CD14-positive monocyte (primary cell): Measurements from ENCODE around the gene MAP1S. TPM values are rescaled to one million over a fixed set of nuclear protein-coding genes. Genes with fewer than 3 reads are reported as not detected.
A peak's percentile ranks its signal among the peaks of the same experiment; 100 is the strongest.

Experiments used
- DNase-seq, 3 donors: peaks; one replicate each; pipeline ENCODE4 v3.0.0-alpha.2; 2011 to 2022
- H2AFZ ChIP-seq: 2 replicates; pipeline ENCODE4 v1.6.0; 2012; ENCODE audit warnings: mild to moderate bottlenecking, low read depth, low read length, inconsistent platforms; ENCODE audit not compliant: insufficient read depth, poor library complexity, severe bottlenecking
- H3K27ac ChIP-seq, 2 donors: 1 replicate in 1 of 2; 2 replicates in 1 of 2; pipeline ENCODE4 v1.5.1; 2012 to 2013; ENCODE audit warnings: low read length in 2 of 2, control low read depth in 1 of 2, inconsistent platforms in 1 of 2, low read depth in 1 of 2, mild to moderate bottlenecking in 1 of 2
- H3K27me3 ChIP-seq, 2 donors: one replicate each; pipeline versions ENCODE4 v1.6.0 to v1.6.1; 2011 to 2013; ENCODE audit warnings: low read length in 2 of 2; ENCODE audit not compliant: control insufficient read depth in 2 of 2, insufficient read depth in 2 of 2
- H3K36me3 ChIP-seq, 2 donors: replicated peaks in 1 of 2; 1 replicate in 1 of 2; 2 replicates in 1 of 2; pipeline versions ENCODE4 v1.5.1 to v1.6.1; 2012 to 2013; ENCODE audit warnings: low read length in 2 of 2, control low read depth in 1 of 2, inconsistent platforms in 1 of 2, mild to moderate bottlenecking in 1 of 2; ENCODE audit not compliant: insufficient read depth in 2 of 2, control insufficient read depth in 1 of 2
- H3K4me1 ChIP-seq, 2 donors: 1 replicate in 1 of 2; 2 replicates in 1 of 2; pipeline versions ENCODE4 v1.5.1 to v1.6.1; 2012 to 2013; ENCODE audit warnings: low read length in 2 of 2, control low read depth in 1 of 2, inconsistent platforms in 1 of 2, mild to moderate bottlenecking in 1 of 2, moderate library complexity in 1 of 2; ENCODE audit not compliant: insufficient read depth in 2 of 2, control insufficient read depth in 1 of 2
- H3K4me2 ChIP-seq: replicated peaks from 2 replicates; pipeline ENCODE3; 2012; ENCODE audit warnings: low read length, moderate library complexity, mild to moderate bottlenecking; ENCODE audit not compliant: poor library complexity, severe bottlenecking; ENCODE audit errors: extremely low read depth
- H3K4me3 ChIP-seq, 3 experiments: fragments of 200-600 bp in 1 of 3; sonication (generic) in 1 of 3; replicated peaks in 1 of 3; 1 replicate in 2 of 3; 2 replicates in 1 of 3; pipeline ENCODE4 v1.5.1; 2011 to 2013; ENCODE audit warnings: low read length in 3 of 3, mild to moderate bottlenecking in 3 of 3, control low read depth in 2 of 3, low read depth in 2 of 3, inconsistent platforms in 1 of 3, moderate library complexity in 1 of 3
- H3K79me2 ChIP-seq: 2 replicates; pipeline ENCODE4 v1.6.0; 2012; ENCODE audit warnings: mild to moderate bottlenecking, control low read depth, inconsistent platforms, low read length, moderate library complexity; ENCODE audit not compliant: insufficient read depth
- H3K9ac ChIP-seq: 2 replicates; pipeline ENCODE4 v1.6.0; 2017; ENCODE audit warnings: low read length, mild to moderate bottlenecking; ENCODE audit not compliant: insufficient read depth, poor library complexity, severe bottlenecking
- H3K9me3 ChIP-seq, 2 donors: replicated peaks in 1 of 2; 1 replicate in 1 of 2; 2 replicates in 1 of 2; pipeline versions ENCODE4 v1.5.1 to v1.6.1; 2012 to 2013; ENCODE audit warnings: low read length in 2 of 2, control low read depth in 1 of 2; ENCODE audit not compliant: control insufficient read depth in 1 of 2, insufficient read depth in 1 of 2
- H4K20me1 ChIP-seq: 2 replicates; pipeline ENCODE4 v1.6.0; 2012; ENCODE audit warnings: mild to moderate bottlenecking, low read length, control low read depth, moderate library complexity; ENCODE audit not compliant: insufficient read depth
- H3K27ac Mint-ChIP-seq, 7 donors: one replicate each; pipeline ENCODE4 v1.8.0; 2020; ENCODE audit warnings: mild to moderate bottlenecking in 7 of 7, mixed read lengths in 7 of 7, moderate library complexity in 6 of 7, inconsistent platforms in 2 of 7
- H3K27me3 Mint-ChIP-seq, 3 donors: one replicate each; pipeline ENCODE4 v1.8.0; 2021 to 2022; ENCODE audit warnings: low read depth in 3 of 3, mild to moderate bottlenecking in 3 of 3, mixed read lengths in 3 of 3, moderate library complexity in 3 of 3, inconsistent platforms in 1 of 3
- H3K36me3 Mint-ChIP-seq, 2 donors: one replicate each; pipeline ENCODE4 v1.8.0; 2020; ENCODE audit warnings: mixed read lengths in 2 of 2, inconsistent platforms in 1 of 2, mild to moderate bottlenecking in 1 of 2
- H3K4me1 Mint-ChIP-seq: one replicate; pipeline ENCODE4 v1.8.0; 2020; ENCODE audit warnings: mild to moderate bottlenecking, mixed read lengths
- H3K4me3 Mint-ChIP-seq, 2 donors: one replicate each; pipeline ENCODE4 v1.8.0; 2020; ENCODE audit warnings: mild to moderate bottlenecking in 2 of 2, mixed read lengths in 2 of 2, moderate library complexity in 1 of 2
- H3K9me3 Mint-ChIP-seq, 7 donors: one replicate each; pipeline ENCODE4 v1.8.0; 2020 to 2022; ENCODE audit warnings: mixed read lengths in 7 of 7, mild to moderate bottlenecking in 6 of 7, moderate library complexity in 6 of 7, inconsistent platforms in 2 of 7
- WGBS: methylation state at CpG from one replicate; pipeline ENCODE4 v1.1.5; 2013; ENCODE audit warnings: missing lambda C conversion rate; ENCODE audit not compliant: insufficient coverage; 5-methylcytosine and 5-hydroxymethylcytosine counted together
- intact Hi-C, 2 donors: fragments of 100-400 bp; cut with micrococcal nuclease; formaldehyde crosslinking; loops; one replicate each; pipeline versions ENCODE4 v1.15.0 to v1.15.1; 2023
- polyA plus RNA-seq, 3 donors: library from polyadenylated mRNA; depleted of rRNA in 1 of 3; unstranded in 2 of 3; stranded (reverse) in 1 of 3; fragments of 300-500 nt in 2 of 3; fragments of >200 nt in 1 of 3; fragmentation: Illumina TruSeq in 2 of 3; gene quantifications; 1 replicate in 2 of 3; 2 replicates in 1 of 3; pipeline ENCODE4 v1.2.3, GENCODE V29; 2012 to 2021
- TF ChIP-seq, protein P1 (sequence below): fragments of 200-600 bp; IDR thresholded peaks from one replicate; pipeline ENCODE4 v1.8.0; 2022; ENCODE audit warnings: antibody characterized with exemption, mild to moderate bottlenecking

Gene MAP1S
- polyA plus RNA-seq, 3 donors: 24.5 to 28.3 (median 27.5) TPM

DNA sequence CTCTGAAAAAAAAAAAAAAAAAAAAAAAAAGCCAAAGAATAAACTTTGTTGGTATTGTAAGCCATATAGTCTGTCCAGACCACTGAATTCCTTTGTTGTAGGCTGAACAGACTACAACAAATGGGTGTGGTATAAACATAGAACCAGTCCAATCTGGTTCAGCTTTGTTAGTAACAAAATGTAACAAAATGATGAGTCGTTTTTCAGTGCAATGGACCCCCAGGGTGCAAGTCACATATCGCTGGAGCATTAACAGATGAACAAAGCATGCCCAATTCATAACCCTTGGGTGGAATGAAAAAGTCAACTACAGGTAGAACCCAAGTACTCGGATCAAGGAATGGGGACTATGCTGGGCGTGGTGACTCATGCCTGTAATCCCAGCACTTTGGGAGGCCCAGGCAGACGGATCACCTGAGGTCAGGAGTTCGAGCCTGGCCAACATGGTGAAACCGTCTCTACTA lies 18.4 kb downstream of the MAP1S start:
- Mint-ChIP-seq H3K27me3 (peaks cover 0 to 2% (median 0%) of the 10 kb centered on the region in 3 donors), H3K4me3 (no peak overlapping the region), H3K9me3 (peaks cover 0 to 4% (median 0%) of the 10 kb centered on the region in 7 donors), H3K4me1 (peaks cover 11% of the 10 kb centered on the region), H3K36me3 (peaks cover 55 to 63% of the 10 kb centered on the region in 2 donors), H3K27ac (peak overlapping the region in 2 of 7 donors; percentile 13 to 59)
- H3K27ac ChIP-seq: no peak overlapping the region
- H3K27me3 ChIP-seq: no peaks in the 10 kb centered on the region
- H2AFZ ChIP-seq: no peak overlapping the region
- H3K9me3 ChIP-seq: no peaks in the 10 kb centered on the region
- peaks cover 4% of the 10 kb centered on the region for H3K79me2 ChIP-seq
- peaks cover 0 to 9% of the 10 kb centered on the region in 2 donors for H3K4me1 ChIP-seq
- no peak overlapping the region for H3K4me2 ChIP-seq
- no peak for DNase-seq
- intact Hi-C loops: no loop called here
- WGBS: 100% methylated on average over 3 of the region's 7 CpGs
- H3K4me3 ChIP-seq: no peak overlapping the region
- TF ChIP-seq, protein P1, sequence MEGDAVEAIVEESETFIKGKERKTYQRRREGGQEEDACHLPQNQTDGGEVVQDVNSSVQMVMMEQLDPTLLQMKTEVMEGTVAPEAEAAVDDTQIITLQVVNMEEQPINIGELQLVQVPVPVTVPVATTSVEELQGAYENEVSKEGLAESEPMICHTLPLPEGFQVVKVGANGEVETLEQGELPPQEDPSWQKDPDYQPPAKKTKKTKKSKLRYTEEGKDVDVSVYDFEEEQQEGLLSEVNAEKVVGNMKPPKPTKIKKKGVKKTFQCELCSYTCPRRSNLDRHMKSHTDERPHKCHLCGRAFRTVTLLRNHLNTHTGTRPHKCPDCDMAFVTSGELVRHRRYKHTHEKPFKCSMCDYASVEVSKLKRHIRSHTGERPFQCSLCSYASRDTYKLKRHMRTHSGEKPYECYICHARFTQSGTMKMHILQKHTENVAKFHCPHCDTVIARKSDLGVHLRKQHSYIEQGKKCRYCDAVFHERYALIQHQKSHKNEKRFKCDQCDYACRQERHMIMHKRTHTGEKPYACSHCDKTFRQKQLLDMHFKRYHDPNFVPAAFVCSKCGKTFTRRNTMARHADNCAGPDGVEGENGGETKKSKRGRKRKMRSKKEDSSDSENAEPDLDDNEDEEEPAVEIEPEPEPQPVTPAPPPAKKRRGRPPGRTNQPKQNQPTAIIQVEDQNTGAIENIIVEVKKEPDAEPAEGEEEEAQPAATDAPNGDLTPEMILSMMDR: no peak
- peaks cover 29 to 55% of the 10 kb centered on the region in 2 donors for H3K36me3 ChIP-seq
- H4K20me1 ChIP-seq: peaks cover 28% of the 10 kb centered on the region
- H3K9ac ChIP-seq: no peak overlapping the region

DNA sequence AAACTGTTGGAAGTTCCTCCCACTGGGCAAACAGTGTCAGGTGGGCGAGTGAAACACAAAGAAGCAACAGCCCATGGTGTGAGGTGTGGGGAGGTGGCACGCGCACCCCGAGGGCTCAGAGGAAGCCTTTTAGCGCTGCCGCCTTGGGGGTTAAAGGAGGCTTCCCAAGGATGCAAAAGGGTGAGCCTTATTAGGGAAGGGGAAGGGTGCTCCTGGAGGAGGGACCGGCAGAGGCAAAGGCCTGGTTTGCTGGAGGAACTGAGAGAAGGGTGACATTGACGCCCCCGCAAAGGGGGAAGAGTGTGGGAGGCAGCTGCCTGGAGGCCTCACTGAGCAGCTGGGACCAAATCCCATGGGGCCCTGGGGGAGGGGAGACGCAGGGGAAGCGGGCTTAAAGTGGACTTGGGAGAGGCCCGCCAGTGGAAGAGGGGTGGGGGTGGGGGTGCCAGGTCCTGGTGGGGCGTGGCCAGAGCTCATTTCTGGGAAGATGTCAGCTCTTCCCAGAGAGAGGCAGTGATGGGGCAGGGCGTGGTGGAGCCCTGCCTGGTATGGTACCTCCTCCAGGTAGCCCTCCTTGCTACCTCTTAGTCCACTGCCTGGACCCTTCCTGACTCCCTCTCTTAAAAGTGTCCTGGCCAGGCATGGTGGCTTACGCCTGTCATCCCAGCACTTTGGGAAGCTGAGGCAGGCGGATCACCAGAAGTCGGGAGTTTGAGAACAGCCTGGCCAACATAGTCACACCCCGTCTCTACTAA lies 20.0 kb downstream of the MAP1S start:
- no peaks in the 10 kb centered on the region for H3K9me3 ChIP-seq
- Mint-ChIP-seq H3K4me3 (no peak overlapping the region), H3K27me3 (peaks cover 0 to 2% (median 0%) of the 10 kb centered on the region in 3 donors), H3K27ac (peak overlapping the region in 5 of 7 donors; percentile 30 to 63 (median 54)), H3K4me1 (peaks cover 16% of the 10 kb centered on the region), H3K36me3 (peaks cover 42 to 49% of the 10 kb centered on the region in 2 donors), H3K9me3 (peaks cover 0 to 4% (median 1%) of the 10 kb centered on the region in 7 donors)
- H3K4me2 ChIP-seq: no peak overlapping the region
- H3K9ac ChIP-seq: no peak overlapping the region
- no peaks in the 10 kb centered on the region for H3K79me2 ChIP-seq
- no peaks in the 10 kb centered on the region for H3K27me3 ChIP-seq
- peaks cover 16 to 39% of the 10 kb centered on the region in 2 donors for H3K36me3 ChIP-seq
- H4K20me1 ChIP-seq: peaks cover 12% of the 10 kb centered on the region
- 56% methylated on average over 8 of the region's 18 CpGs for WGBS
- no peak overlapping the region for H3K27ac ChIP-seq
- DNase-seq: no peak
- TF ChIP-seq, protein P1: no peak
- intact Hi-C loops: no loop called here
- H2AFZ ChIP-seq: no peak overlapping the region
- H3K4me1 ChIP-seq: peaks cover 5 to 14% of the 10 kb centered on the region in 2 donors
- H3K4me3 ChIP-seq: no peak overlapping the region
